ENCODE results near the gene TTLL5. TPM values are rescaled to one million over a fixed set of nuclear protein-coding genes. Genes with fewer than 3 reads are reported as not detected.

TTLL5 gene
- polyA plus RNA-seq, 4 donors = 26.7 to 36.1 (median 35.2) TPM

DNA sequence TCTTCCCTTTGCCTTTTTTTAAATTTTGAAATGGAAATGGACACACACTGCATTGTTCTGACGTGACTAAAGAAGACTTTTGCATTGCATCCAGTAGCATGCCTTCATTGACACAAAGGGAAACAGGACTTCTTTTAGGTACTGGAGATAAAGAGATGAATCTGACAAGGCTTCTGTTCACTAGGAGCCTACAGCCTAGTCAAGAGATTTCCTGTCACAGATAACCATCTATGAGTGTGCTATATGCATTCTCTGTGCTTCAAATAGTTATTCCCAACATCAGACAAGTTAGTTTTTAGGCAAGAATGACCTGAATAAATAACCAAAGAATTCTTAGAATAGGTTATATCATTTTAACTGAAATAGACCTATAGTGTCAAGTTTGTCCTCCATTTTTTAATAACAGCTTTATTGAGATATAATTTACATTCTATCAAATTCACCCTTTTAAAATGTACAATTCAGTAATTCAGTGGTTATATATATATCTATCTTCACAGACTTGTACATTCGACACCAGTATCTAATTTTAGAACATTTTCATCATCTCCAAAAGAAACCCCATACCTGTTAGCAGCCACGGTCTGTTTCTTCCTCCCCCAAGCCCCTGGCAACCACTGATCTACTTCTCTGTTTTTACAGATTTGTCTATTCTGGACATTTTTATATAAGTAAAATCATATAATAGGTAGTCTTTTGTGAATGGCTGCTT lies 122.7 kb downstream of the TTLL5 start:
- no peak for DNase-seq (ENCODE audit: low read depth in 4 of 4, low spot score in 2 of 4)

DNA sequence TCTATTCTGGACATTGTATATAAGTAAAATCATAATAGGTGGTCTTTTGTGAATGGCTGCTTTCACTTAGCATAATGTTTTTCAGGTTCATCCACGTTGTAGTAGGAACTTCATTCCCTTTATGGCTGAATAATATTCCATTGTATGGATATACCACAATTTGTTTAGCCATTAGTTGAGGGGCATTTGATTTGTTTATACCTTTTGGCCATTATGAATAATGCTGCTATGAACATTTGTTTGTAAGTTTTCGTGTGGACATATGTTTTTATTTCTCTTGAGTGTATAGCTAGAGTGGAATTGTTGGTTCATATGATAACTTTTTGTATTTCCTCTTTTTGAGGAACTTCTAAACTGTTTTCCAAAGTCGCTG lies 123.3 kb downstream of the TTLL5 start:
- DNase-seq (ENCODE audit: low read depth in 4 of 4, low spot score in 2 of 4) = no peak

- no peak for DNase-seq (ENCODE audit: low read depth in 4 of 4, low spot score in 2 of 4)
These were observed 132.8 kb downstream of the TTLL5 start for GRCh38 chr14:75793806-75794205.

DNA sequence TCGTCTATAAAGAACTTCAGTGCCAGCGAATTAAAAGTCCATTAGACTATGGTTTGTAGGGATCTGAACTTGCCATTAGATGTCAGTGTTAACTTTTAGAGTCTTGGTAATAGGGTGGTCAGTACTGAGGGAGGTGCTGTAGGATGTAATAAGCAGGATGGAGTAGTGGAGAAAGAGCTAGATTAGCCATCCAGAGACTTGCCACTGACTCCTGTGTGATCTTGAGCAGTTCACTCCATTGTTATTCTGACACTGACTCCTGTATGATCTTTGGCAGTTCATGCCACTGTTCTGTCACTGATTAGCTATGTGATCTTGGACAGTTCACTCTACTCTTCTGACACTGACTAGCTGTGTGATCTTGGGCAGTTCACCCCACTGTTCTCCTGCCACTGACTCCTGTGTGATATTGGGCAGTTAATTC lies 133.6 kb downstream of the TTLL5 start:
- DNase-seq (ENCODE audit: low read depth in 4 of 4, low spot score in 2 of 4) = no peak

DNA sequence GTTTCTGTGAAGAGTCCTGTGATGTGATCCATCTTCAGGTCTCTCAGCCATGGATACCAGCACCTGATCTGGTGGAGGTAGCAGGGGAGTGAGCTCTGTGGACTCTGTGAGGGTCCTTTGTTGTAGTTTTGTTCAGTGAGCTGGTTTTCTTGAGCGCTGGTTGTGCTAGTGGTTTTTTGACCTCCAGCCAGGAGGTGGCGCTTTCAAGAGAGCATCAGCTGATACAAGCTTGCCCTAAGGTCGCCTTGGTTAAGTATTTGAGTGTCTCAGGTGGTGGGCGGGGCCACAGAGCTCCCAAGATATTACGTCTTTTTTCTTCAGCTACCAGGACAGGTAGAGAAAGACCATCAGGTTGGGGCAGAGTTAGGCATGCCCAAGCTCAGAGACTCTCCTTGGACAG lies 139.7 kb downstream of the TTLL5 start:
- no peak for DNase-seq (ENCODE audit: low read depth in 4 of 4, low spot score in 2 of 4)

GRCh38 chr14:75802486-75802885 lies 141.4 kb downstream of the TTLL5 start:
- DNase-seq (ENCODE audit: low read depth in 4 of 4, low spot score in 2 of 4) = no peak

GRCh38 chr14:75803765-75804164 lies 142.7 kb downstream of the TTLL5 start:
- DNase-seq (ENCODE audit: low read depth in 4 of 4, low spot score in 2 of 4) = no peak

GRCh38 chr14:75804570-75805275 lies 143.7 kb downstream of the TTLL5 start:
- DNase-seq (ENCODE audit: low read depth in 4 of 4, low spot score in 2 of 4) = no peak

- no peak for DNase-seq (ENCODE audit: low read depth in 4 of 4, low spot score in 2 of 4)
These were observed 144.6 kb downstream of the TTLL5 start for GRCh38 chr14:75805646-75806045.

GRCh38 chr14:75806352-75806832 lies 145.3 kb downstream of the TTLL5 start:
- DNase-seq (ENCODE audit: low read depth in 4 of 4, low spot score in 2 of 4) = no peak

DNA sequence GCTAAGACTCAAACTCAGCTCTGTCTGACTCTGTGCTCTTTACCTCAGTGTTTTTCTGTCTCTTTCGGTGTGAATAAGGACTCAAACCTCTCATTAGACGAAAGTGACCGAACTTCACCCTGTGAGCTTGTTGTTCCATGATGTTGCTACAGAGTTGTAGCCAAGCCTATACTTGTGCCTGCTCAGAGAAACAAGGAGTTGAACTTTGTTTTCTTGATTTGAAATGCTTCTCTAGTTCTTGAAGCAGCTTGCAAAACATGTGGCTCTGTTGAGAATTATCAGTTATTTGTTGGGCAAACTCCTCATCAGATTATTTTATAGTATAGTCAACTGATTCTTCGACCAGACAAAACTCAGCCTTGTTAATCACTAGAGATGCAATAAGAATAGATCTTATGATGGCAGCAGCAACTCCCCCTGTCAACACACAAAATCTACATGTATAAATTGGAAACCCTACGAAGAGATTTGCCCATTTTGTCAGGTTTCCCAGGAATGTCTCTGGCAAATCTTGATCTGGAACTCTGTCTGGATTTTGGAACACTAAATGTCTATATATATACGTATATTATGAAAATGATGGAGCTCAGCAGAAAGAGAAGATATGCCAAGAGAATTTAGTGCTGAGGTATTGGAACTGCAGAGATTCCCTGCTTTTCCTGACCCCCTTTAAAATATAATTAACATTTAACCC lies 146.8 kb downstream of the TTLL5 start:
- no peak for DNase-seq (ENCODE audit: low read depth in 4 of 4, low spot score in 2 of 4)

- no peak for DNase-seq (ENCODE audit: low read depth in 4 of 4, low spot score in 2 of 4)
These were observed 150.2 kb downstream of the TTLL5 start for GRCh38 chr14:75811136-75811829.

GRCh38 chr14:75811872-75812499 lies 150.9 kb downstream of the TTLL5 start:
- no peak for DNase-seq (ENCODE audit: low read depth in 4 of 4, low spot score in 2 of 4)

DNA sequence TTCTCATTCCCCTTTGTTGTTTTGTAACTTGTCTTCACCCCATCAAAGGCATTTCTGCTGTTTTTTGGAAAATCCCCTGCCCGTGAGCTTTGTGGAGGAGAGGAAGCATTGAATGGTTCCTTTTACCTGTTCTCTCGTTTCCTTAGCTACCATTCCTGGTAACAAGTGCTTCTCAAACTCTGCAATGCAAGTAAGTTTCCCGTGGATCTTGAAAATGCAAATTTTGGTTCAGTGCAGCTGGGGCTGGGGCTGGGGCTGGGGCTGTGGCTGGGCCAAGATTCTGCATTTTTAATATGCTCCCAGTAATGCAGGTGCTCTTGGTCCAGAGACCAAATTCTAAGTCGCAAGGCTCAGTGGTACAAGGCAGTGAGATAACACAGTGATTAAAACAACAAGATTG lies 151.6 kb downstream of the TTLL5 start:
- DNase-seq (ENCODE audit: low read depth in 4 of 4, low spot score in 2 of 4) = no peak

DNA sequence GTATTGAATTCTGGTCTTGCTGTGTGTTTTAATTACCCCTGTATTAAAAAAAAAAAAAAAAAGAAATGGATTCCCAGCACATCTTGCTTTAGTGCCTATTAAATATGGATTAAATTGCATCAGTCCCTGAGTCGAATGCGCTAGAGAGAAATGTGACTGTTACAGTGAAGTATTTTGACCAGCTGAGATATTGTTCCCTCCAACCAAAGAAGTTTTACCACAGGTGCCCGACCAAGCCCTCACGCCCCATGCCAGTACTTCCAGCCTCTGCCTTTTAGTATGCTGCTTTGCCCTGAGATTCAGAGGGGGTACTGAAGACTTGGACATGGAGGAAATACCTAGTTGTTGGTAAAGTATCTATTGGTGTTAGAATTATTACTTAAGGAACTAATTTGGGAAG lies 159.7 kb downstream of the TTLL5 start:
- DNase-seq (ENCODE audit: low read depth in 4 of 4, low spot score in 2 of 4) = no peak

- DNase-seq (ENCODE audit: low read depth in 4 of 4, low spot score in 2 of 4) = no peak
These were observed 160.9 kb downstream of the TTLL5 start for GRCh38 chr14:75821831-75822521.

DNA sequence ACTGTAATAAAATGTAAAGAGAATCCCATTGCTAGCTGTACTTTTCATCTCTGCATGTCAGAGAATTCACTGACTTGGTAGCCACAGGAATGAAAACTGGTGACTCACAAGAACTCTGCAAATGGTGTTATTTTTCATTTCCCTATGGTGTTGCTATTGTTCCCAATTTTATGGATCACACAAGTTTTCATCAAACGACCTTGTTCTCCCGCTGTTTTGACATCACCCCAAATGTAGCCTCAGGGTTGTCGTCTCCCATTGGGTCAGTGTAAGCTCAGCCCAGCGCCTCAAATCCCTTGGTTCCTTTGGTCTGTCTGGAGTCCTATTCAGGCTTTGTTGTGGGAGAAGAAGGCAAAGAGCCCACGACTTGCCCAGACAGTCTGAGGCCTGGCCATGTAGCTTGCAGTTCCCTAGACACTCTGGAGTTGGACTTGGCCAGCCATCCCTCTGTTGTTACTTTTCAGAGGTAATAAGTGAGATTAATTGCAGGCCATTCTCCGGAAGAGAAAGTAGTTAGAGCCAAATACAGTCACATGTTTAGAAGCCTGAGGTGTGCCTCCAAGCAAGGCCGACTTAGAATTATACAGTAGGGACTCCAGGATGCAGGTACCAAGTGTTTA lies 161.6 kb downstream of the TTLL5 start:
- no peak for DNase-seq (ENCODE audit: low read depth in 4 of 4, low spot score in 2 of 4)

DNA sequence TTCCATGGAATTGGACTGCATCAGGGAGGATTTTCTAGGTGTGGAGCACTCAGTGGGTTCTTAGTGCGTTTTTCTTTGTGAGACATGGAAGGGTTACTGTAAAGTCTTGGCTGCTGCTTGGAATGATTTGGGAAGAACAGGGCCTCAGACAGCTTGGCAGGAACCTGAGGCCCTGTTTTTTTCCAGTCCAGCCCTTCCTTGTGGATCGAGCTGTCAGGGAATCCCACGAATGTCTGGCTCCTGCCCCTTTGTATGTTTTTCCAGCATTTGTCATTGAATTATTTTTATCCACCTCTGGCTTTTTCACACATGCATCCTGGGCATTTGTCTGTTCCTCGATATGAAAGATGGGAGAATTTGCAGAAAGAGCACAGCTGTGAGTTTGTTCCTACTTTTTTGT lies 162.3 kb downstream of the TTLL5 start:
- no peak for DNase-seq (ENCODE audit: low read depth in 4 of 4, low spot score in 2 of 4)

DNA sequence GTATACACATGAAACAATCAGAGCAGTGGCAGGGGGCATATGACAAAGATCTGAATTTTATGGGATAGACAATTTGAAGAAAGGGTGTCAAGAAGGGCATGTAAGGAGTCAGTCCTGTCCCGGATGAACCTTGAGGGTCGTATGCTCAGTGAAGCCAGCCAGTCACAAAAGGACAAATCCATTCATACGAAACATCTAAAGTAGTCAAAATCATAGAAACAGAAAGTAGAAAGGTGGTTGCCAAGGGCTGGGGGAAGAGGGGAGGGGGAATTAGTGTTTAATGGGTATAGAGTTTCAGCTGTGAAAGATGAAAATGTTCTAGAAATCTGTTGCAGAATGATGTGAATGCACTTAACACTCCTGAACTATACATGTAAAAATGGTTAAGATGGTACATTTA lies 163.3 kb downstream of the TTLL5 start:
- DNase-seq (ENCODE audit: low read depth in 4 of 4, low spot score in 2 of 4) = no peak

All from left renal cortex interstitium (tissue), 4 donors.